Activated CD4-positive, alpha-beta T cell treated with anti-CD3 and anti-CD28 coated beads, Interleukin-2, amount 10 ng/mL, durations not matched to agents 24 days and 14 days (primary cell): ENCODE results near the gene RERG. TPM values are rescaled to one million over a fixed set of nuclear protein-coding genes. Genes with fewer than 3 reads are reported as not detected.
"Not testable (repeated sequence)": the region's sequence is repeated elsewhere in the genome, so short reads cannot be mapped to it uniquely, and the experiment has no call there.

ENCODE experiments used
- DNase-seq: peaks from one replicate; pipeline ENCODE4 v3.0.0; 2022
- H3K27ac Mint-ChIP-seq: one replicate; pipeline ENCODE4 v1.8.0; 2022; ENCODE audit warnings: mild to moderate bottlenecking, mixed read lengths
- H3K27me3 Mint-ChIP-seq: one replicate; pipeline ENCODE4 v1.8.0; 2022; ENCODE audit warnings: mixed read lengths
- H3K36me3 Mint-ChIP-seq: one replicate; pipeline ENCODE4 v1.8.0; 2022; ENCODE audit warnings: low read depth, mild to moderate bottlenecking, mixed read lengths
- H3K4me1 Mint-ChIP-seq: one replicate; pipeline ENCODE4 v1.8.0; 2021; ENCODE audit warnings: mixed read lengths
- H3K4me3 Mint-ChIP-seq: one replicate; pipeline ENCODE4 v1.8.0; 2022; ENCODE audit warnings: mild to moderate bottlenecking, moderate library complexity, mixed read lengths
- H3K9me3 Mint-ChIP-seq: one replicate; pipeline ENCODE4 v1.8.0; 2021; ENCODE audit warnings: mixed read lengths
- intact Hi-C: fragments of 100-400 bp; cut with micrococcal nuclease; formaldehyde crosslinking; loops from one replicate; pipeline ENCODE4 v1.15.1; 2023
- total RNA-seq: library from RNA; stranded (reverse); gene quantifications from 2 replicates; pipeline ENCODE4 v1.2.3, GENCODE V29; 2022

Gene RERG
- total RNA-seq, 1 donor from 2014 or later: not detected

- H3K27ac Mint-ChIP-seq: no peak overlapping the region
- H3K36me3 Mint-ChIP-seq: no peaks in the 10 kb centered on the region
- H3K27me3 Mint-ChIP-seq: peaks cover 7% of the 10 kb centered on the region
- no peaks in the 10 kb centered on the region for H3K9me3 Mint-ChIP-seq
- H3K4me1 Mint-ChIP-seq: no peaks in the 10 kb centered on the region
- no peak overlapping the region for H3K4me3 Mint-ChIP-seq
- no peak for DNase-seq
- intact Hi-C loops: no loop called here
These were observed 98.9 kb downstream of the RERG start for GRCh38 chr12:15122344-15122743.

- no peak overlapping the region for H3K4me3 Mint-ChIP-seq
- no peak overlapping the region for H3K27ac Mint-ChIP-seq
- H3K4me1 Mint-ChIP-seq: no peaks in the 10 kb centered on the region
- no peaks in the 10 kb centered on the region for H3K9me3 Mint-ChIP-seq
- H3K27me3 Mint-ChIP-seq: peaks cover 4% of the 10 kb centered on the region
- intact Hi-C loops: no loop called here
- no peaks in the 10 kb centered on the region for H3K36me3 Mint-ChIP-seq
- no peak for DNase-seq
These were observed 102.3 kb downstream of the RERG start for GRCh38 chr12:15118955-15119354.

- Mint-ChIP-seq H3K36me3 (no peaks in the 10 kb centered on the region), H3K27ac (no peak overlapping the region), H3K4me3 (no peak overlapping the region), H3K4me1 (no peaks in the 10 kb centered on the region), H3K9me3 (no peaks in the 10 kb centered on the region), H3K27me3 (peaks cover 4% of the 10 kb centered on the region)
- DNase-seq: no peak
- intact Hi-C loops: no loop called here
These were observed 104.2 kb downstream of the RERG start for GRCh38 chr12:15116983-15117382.

- H3K27me3 Mint-ChIP-seq: peaks cover 4% of the 10 kb centered on the region
- no peak overlapping the region for H3K27ac Mint-ChIP-seq
- H3K4me1 Mint-ChIP-seq: no peaks in the 10 kb centered on the region
- no peak for DNase-seq
- intact Hi-C loops: no loop called here
- no peak overlapping the region for H3K4me3 Mint-ChIP-seq
- H3K9me3 Mint-ChIP-seq: no peaks in the 10 kb centered on the region
- H3K36me3 Mint-ChIP-seq: no peaks in the 10 kb centered on the region
These were observed 105.1 kb downstream of the RERG start for GRCh38 chr12:15116086-15116485.

- no peaks in the 10 kb centered on the region for H3K36me3 Mint-ChIP-seq
- H3K9me3 Mint-ChIP-seq: no peaks in the 10 kb centered on the region
- H3K27ac Mint-ChIP-seq: no peak overlapping the region
- DNase-seq: no peak
- intact Hi-C loops: no loop called here
- peaks cover 4% of the 10 kb centered on the region for H3K27me3 Mint-ChIP-seq
- H3K4me1 Mint-ChIP-seq: no peaks in the 10 kb centered on the region
- no peak overlapping the region for H3K4me3 Mint-ChIP-seq
These were observed 105.8 kb downstream of the RERG start for GRCh38 chr12:15115434-15115833.

GRCh38 chr12:15114501-15114900, 106.7 kb downstream of the RERG start:
- no peak for DNase-seq
- Mint-ChIP-seq H3K4me3 (no peak overlapping the region), H3K27ac (no peak overlapping the region), H3K4me1 (no peaks in the 10 kb centered on the region), H3K36me3 (no peaks in the 10 kb centered on the region), H3K9me3 (no peaks in the 10 kb centered on the region), H3K27me3 (peaks cover 4% of the 10 kb centered on the region)
- intact Hi-C loops: no loop called here

GRCh38 chr12:15092826-15093225, 128.4 kb downstream of the RERG start:
- no peak overlapping the region for H3K27ac Mint-ChIP-seq
- intact Hi-C loops: no loop called here
- no peaks in the 10 kb centered on the region for H3K36me3 Mint-ChIP-seq
- H3K27me3 Mint-ChIP-seq: peaks cover 3% of the 10 kb centered on the region
- peaks cover under 1% of the 10 kb centered on the region for H3K4me1 Mint-ChIP-seq
- H3K4me3 Mint-ChIP-seq: no peak overlapping the region
- DNase-seq: no peak
- no peaks in the 10 kb centered on the region for H3K9me3 Mint-ChIP-seq

- Mint-ChIP-seq H3K27me3 (peaks cover 5% of the 10 kb centered on the region), H3K27ac (no peak overlapping the region), H3K36me3 (no peaks in the 10 kb centered on the region), H3K9me3 (no peaks in the 10 kb centered on the region), H3K4me3 (no peak overlapping the region), H3K4me1 (peaks cover 2% of the 10 kb centered on the region)
- intact Hi-C loops: no loop called here
- no peak for DNase-seq
These were observed 130.8 kb downstream of the RERG start for GRCh38 chr12:15090441-15090840.

- Mint-ChIP-seq H3K4me3 (no peak overlapping the region), H3K4me1 (peaks cover 2% of the 10 kb centered on the region), H3K27me3 (peaks cover 9% of the 10 kb centered on the region), H3K9me3 (no peaks in the 10 kb centered on the region), H3K27ac (no peak overlapping the region), H3K36me3 (no peaks in the 10 kb centered on the region)
- DNase-seq: no peak
- intact Hi-C loops: no loop called here
These were observed 133.1 kb downstream of the RERG start for GRCh38 chr12:15088105-15088504.

- DNase-seq, intact Hi-C loops, H3K9me3 Mint-ChIP-seq, H3K36me3 Mint-ChIP-seq, H3K27me3 Mint-ChIP-seq, H3K27ac Mint-ChIP-seq: not testable (repeated sequence)
- peaks cover 11% of the 10 kb centered on the region for H3K4me1 Mint-ChIP-seq
- H3K4me3 Mint-ChIP-seq: peak overlapping the region; percentile 34
These were observed 143.5 kb downstream of the RERG start for GRCh38 chr12:15077751-15078150.

- Mint-ChIP-seq H3K27me3 (peaks cover 4% of the 10 kb centered on the region), H3K27ac (no peak overlapping the region)
These were observed 146.9 kb downstream of the RERG start for GRCh38 chr12:15074351-15074750.

GRCh38 chr12:15059123-15059522, 162.1 kb downstream of the RERG start:
- no peak for DNase-seq
- H3K4me1 Mint-ChIP-seq: no peaks in the 10 kb centered on the region
- H3K9me3 Mint-ChIP-seq: peaks cover 6% of the 10 kb centered on the region
- no peak overlapping the region for H3K4me3 Mint-ChIP-seq
- peaks cover 15% of the 10 kb centered on the region for H3K27me3 Mint-ChIP-seq
- no peaks in the 10 kb centered on the region for H3K36me3 Mint-ChIP-seq
- no peak overlapping the region for H3K27ac Mint-ChIP-seq
- intact Hi-C loops: no loop called here

More at GRCh38 chr12:15074351-15074750, 146.9 kb downstream of the RERG start:
- intact Hi-C loops: no loop called here
- Mint-ChIP-seq H3K4me1 (peaks cover 11% of the 10 kb centered on the region), H3K4me3 (no peak overlapping the region), H3K36me3 (no peaks in the 10 kb centered on the region), H3K9me3 (no peaks in the 10 kb centered on the region)
- DNase-seq: no peak

Other genes with a start within 250 kb of the RERG start
- gene PDE6H, start 248.4 kb downstream of the RERG start, total RNA-seq: not detected in 2 replicates
- gene PTPRO, start 101.1 kb upstream of the RERG start, total RNA-seq: 0.69 and 1.6 TPM in 2 replicates